Stimulated activated CD4-positive, alpha-beta T cell treated with anti-CD3 and anti-CD28 coated beads, Interleukin-15, amount 100 ng/mL, for 48 hours (primary cell): ENCODE results near the gene PRSS56.

ENCODE experiments used
- DNase-seq, 2 donors: peaks; one replicate each; pipeline ENCODE4 v3.0.0-alpha.2; 2020; ENCODE audit warnings: low read depth in 2 of 2

PRSS56 gene

DNA sequence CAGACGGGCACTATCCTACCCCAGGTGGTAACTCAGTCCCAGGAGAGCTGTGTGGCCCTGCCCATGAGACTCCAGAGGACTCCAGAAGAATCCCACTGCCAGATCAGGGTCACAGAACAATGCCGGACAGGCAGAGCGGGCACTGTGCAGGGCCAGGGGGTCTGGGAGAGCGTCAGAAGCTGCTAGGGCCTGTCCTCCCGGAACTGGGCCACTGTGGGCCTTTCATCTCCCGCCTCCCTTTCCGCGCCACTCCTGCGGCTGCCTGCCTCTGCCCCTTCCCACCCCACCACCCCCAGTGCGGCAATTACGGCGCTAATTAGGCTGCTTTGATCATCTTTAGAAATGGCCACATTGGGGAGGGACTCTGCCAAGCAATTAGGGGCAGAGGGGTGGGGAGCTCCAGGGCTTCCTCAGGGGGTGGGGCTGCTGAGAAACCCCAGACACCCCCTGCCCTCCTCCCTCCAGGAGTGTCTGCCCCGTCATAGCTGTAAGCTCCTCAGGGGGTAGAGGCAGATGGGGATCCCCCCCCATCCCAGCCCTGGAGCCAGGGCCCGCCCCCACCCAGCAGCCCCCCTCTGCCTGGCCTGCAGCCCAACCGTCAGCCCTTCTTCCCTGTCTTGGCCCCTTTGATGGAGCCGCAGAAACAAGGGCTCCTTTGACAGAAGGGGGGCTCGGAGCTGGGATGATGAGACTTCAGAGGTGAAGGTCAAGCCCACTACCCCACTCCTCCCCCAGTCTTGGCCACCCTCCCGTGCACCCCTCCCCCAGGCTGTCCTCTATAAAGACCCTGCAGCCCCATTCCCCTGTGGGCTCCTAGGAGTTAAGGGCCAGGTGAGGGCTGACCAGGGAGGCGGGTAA, at the start of gene PRSS56:
PRSS56 (plus strand) TSS at position 808 of the 858 bp plus-strand sequence. CDS start 211 bp downstream, outside the sequence.
- DNase-seq = no peak

DNA sequence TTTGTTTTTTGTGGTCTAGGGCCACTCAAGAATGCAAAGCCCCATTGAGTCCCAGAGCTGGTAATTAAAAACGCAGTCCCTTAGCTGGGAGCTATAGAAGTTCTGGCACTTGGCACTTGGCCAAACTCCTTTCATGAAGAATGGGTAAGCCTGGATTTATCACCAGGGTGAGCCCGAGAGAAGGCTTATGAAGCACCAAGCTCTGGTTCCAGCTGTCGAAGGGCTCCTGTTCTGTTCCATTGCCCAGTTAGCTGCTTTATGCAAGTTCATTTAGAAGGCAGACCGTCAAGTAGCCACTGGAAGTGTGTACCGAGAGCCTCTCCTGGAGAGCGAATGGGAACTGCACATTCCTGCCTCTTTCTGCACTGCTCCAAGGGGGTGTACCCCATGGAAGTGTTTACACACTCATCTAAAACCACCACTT, 46.7 kb upstream of the PRSS56 start:
- DNase-seq = no peak

DNA sequence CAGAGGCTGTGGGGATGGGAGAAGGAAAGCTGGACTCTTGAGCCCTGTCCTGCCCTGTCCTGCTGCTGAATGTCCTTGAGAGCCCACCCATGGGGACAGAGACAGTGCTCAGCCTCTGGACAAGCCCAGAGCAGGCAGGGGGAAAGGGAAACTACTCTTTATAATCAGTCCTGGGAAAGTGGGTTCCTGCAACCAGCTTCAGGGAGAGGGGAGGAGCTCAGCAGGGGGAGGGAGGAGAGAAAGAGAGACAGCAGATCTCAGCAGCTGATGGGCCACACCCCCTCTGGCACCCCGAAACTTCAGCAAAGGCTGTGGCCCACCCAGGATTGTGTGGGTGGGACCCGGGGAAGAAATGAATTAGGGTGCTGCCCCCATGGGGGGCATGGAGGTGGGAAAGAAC, 44.1 kb upstream of the PRSS56 start:
- no peak for DNase-seq

DNA sequence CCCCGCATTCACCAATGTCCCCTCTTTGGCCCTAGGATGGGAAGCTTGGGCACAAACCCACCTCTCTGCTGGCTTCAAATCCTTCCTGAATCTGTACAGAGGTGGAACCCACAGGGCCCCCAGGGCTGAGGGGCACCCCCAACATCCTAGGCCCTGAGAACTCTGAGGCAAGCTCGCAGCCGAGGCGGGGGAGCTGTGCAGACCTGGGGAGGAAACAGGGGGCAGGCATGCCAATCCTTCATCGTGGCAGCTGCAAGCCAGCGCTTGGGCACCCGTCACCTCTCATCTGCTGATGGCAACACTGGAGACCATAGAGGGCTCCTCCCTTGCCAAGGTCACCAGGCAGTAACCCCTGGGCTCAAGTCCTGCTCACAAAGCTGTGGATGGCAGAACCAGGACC, 43.4 kb upstream of the PRSS56 start:
- DNase-seq = no peak

DNA sequence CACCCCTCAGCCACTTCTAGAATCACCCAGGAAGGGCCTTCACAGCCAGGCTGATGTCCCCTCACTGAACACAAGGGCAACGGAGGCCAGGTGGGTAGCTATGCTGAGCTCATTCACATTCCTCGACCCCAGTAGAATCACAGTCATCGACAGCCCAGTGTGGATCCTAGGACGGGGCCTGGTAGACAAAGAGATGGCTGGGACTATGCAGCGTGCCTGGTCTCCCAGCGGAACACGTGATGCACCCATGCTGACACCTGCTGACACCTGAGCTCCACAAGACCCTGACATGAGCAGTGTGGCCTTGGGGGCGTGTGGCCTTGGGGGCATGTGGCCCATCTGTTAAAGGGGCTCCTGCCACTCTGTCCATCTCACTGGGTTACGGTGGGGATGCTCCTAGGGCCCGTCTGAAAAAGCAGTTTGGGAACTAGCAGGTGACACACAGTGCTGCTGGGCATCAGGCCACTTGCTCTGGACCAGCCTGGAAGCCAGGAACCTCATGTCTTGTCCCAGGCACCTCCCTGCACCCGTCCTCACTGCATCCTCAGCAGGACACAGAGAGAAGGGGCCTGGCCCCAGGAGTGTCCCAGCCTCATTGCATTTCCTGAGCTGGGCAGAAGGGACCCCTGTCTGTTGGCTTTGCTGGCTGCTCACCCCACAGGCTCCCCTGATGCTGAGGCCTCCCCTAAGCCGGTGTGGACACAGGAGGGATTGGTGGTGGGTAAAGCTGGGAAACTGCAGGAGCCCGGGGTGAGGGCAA, 42.3 kb upstream of the PRSS56 start:
- no peak for DNase-seq

DNA sequence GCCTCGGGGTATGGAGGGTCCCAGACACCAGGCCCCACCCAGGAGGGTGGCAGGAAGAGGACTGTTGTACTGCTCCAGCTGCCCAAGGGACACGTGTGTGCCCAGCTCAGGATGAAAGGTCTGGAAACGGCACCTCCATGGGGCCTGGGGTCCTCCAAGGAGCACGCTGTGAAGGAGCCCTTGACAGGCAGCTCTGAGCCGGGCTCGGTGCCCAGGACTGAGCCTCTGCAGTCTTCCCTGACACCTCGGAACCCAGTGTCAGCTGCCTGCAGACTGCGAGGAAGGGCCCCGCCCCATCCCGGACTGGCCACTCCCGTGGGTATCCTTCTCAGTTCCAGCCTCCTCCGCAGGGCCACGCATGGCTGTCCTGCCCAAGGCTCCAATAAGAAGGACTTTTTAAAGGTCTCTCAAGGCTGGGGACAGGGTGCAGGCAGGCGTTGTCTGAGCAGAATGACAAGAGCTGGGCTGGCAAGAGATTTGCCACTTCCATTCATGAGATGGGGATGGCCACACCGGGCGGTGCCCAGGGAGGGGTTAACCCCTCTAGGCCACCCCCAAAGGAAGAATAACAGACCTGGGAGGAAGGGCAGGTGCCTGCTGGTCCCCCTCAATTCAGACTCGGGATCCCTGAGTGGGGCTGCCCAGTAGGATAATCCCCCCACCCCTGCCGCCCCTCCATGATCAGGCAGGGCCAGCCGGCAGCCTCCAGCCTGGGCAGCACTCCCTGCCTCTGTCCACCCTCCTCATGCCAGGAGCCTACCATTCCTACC, 41.4 kb upstream of the PRSS56 start:
- DNase-seq = no peak

DNA sequence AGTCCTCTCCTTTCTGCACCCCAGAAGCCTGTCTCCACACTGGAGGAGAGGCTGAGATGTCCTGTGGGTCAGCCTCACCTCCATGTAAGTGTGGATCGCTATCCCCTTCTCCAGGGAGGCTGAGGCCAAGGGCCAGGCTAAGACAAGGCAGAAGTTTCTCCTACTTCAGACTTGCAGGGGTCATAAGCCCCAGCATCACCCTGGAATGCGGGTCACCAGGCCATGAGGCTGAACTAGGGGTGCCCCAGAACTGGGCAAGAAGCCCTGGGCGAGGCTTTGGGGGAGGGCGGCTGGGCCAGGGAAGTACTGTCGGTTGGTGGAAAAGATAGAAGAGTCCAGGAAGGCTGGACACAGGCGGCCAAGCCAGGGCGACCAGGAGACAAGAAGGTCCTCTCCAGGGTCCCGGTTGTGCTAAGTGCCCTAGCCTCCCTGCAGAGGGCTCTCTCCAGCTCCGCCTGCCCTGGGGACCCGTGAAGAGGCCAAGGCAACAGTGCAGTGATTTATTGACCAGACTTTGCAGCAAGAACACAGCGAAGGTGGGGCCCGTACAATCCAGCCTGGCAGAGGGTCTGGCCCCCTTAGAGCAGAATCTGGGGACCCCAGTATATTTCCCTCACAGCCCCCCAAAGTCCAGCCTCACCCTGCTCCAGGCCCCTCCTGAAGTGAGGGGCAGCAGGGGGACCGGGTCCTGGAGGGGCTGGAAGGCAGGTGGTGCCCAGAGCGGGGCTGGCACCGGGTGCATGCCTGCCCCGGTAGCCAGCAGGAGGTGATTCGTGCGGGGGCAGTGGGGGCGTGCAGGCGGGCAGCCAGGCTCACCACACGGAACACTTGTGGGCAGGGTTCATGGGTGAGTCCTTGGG, 40.6 kb upstream of the PRSS56 start:
- no peak for DNase-seq

DNA sequence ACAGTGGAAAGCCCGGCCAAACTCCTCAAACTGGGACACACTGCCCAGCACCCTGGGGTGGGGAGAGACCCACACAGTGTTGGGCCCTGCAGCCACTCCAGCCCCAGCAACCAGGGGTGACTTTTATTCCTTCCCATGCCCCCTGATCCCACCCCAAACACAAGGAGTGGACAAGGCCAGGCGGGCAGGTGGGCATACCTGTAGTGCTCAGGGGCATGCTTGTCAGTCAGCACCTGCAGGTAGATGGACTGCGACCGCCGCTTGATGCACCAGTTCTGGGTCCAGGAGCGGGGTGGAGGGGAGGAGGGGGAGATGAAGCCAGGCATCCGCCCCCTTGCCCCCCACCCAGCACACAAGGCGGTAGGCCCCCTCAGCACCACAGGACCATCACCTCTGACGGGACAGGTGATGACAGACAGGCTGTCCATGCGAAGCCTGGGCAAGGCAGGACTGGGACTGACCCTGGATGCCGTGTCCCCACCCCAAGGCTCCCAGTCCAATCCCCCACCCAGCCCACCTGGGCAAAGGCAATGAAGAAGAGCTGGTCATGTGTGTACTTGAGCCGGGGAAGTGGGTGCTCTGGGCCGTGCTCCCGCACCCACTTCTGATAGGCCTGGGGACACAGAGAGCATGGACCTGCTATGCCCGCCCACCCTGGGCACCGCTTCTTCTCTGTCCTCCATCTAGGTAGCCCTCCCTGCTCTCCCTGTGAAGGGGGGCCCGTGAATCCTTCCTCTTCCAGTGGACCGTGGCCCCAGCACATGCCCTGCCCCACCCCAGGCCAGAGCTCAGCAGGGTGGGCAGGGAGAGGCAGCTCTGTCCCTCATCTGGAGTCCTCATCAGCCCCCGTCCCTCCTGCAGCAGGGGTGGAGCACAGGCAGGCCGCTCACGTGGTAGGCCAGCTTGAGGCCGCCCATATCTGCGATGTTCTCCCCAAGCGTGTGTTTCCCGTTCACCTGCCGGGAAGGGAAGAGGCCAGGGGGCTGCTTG, 39.7 kb upstream of the PRSS56 start:
- DNase-seq = no peak

DNA sequence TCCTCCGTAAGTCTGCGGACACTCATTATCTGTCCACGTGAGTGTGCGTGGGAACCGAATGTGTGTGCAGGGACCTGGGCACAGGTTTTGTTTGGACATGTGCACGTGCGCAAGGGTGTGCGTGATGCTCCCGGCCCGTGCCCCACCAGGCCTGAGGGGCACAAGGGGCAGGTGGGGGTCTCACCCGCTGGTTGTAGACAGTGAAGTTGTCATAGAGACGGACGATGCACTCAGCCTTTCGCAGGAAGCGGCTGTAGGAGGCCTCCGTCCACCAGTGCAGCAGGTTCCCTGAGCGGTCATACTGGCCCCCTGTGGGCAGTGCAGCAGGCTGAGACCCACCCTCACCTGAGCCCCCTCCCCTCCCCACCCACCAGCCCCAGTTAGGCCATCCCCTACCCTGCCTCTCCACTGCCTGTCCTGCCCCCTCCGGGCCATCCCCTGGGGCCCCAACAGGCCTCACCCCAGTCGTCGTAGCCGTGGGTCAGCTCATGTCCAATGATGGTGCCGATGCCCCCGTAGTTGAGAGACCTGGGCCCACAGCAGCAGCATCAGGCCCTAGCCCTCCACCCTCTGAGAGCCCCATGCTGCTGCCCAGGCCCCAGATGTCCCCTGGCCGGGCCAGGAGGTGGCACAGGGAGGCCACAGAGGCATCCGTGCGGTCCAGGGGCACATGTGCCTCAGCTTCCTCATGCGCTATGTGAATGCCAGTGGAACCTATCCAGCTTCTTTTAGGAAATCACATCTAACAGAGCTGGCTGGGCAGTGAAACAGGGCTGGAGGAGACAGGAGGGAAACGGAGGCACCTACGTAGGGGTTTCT, 38.7 kb upstream of the PRSS56 start:
- DNase-seq = no peak

DNA sequence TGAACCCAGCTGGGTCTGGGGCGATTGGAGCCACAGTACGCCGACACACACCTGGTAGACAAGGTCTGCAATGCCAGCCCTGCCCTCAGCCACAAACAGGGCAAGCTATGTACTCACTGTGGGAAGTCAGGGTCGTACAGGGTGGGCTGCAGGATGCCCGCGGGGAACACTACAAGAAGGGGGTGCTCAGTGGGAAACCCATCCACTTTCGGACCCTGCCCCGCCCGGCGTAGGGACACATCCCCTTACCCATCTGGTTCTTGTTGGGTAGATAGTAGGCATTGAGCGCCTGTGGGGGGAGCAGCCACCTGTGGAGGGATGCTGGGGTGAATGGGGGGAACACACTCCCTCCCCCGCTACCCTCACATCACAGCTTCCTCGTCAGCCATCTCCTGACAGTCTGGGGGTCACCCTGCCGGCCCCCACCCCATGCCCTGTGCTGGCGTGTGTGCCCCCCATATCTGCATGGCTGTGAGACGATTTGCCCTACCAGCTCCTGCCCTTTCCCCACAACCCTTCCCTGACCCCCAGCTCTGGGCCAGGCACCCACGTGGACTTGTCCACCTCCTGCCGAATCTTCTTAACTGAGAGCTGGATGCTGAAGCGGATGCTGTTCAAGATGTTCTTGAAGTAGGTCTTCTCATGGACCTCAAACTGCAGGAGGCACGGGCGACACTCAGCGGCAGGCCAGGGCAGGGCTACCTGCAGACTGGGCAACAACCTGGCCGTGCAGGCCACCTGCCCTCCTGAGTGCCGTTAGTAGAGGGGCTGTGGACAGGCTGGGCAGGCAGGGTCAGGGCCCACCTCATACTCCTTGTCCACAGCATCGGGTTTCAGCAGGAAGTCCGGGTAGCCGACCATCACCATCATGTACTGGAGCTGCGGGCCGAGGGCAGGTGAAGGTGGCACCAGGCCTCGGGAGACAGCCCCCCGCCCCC, 37.6 kb upstream of the PRSS56 start:
- DNase-seq = no peak

DNA sequence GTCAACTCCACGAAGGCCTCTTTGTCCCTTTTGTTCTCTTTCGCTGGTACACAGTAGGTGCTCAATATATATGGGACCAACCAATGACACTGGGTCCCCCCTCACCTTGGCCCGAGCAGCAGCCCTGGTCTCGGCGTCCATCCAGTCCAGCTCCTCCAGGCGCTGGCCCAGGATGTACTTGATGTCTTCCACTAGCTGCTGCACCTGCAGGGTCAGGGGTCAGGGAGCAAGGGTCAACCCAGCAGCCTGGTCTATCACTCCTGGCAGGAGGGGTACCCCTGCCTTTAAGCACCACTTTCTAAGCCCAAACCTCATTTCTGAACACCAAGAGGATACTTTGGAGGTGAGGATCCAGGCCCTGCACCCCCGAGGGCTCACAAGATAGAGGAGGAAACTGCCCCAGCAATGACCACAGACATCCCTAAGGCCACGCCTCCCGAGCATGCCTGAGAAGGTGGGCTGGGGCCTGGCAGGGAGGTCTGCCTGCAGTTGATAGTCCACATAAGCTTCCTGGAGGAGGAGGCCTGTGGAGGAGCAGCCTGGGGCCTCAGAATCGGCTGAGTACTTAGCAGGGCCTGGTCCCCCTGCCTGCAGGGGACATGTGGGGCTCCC, 36.8 kb upstream of the PRSS56 start:
- no peak for DNase-seq

DNA sequence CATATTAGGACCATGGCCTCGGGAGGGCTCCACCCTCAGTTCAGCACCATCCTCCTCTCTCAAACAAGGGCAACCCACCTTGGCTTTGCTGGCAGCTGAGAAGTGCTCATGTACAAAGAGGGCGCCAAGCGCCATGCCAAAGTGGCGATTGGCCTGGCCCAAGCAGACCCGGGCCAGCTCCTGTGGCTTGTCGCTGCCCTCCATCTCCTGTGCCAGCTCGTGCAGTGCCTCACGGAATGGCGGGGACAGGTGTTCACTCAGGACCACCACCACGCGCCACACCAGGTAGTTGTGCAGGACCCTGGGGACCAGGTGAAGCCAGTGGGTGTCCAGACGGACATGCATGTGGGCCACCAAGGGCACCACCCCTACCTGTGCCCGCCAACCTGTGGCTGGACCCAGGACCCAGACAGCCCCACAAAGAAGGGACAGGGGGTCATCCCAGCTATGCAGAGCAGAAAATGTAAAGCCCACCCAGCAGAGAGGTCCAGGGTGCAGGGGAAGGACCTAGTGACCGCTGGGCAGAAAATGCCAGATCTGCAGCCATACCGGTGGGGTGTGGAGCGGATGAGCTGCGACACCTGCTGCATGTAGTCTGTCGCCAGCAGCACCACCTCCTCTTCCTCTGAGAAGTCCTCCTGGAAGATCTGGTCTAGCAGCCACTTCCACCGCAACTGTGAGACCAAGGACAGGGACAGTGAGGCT, 36.1 kb upstream of the PRSS56 start:
- DNase-seq = no peak

DNA sequence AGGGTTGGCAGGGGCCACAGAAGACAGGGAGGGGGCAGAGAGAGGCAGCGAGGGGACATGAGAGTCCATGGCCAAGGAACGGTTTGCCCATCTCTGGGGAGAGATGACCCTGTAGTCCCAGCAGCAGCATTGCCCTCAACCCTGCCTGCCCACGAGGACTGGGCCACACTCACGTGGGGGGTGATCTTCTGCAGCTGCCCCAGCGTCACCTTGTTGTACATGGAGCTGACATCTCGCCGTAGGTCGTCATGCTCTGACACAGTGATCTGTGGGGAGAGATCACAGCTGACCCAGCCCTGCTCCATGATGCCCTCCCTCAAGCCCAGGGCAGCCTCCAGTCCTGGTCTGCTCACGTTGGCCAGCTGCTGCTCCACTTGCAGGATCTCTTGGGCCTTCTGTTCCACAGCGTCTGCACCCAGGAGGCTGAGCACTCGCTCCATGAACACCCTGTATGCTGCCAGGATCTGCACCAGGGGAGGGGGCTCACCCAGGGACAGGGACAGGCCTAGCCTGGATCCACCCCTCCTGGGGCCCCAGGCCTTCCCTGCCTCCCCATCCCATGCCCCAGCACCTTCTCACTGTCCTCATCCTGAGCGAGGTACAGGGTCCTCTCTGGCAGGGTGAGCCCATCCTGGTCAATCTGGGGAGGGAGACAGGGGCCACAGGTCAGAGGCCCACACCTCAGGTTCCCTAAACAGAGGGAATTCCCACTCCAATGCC, 35.4 kb upstream of the PRSS56 start:
- no peak for DNase-seq

DNA sequence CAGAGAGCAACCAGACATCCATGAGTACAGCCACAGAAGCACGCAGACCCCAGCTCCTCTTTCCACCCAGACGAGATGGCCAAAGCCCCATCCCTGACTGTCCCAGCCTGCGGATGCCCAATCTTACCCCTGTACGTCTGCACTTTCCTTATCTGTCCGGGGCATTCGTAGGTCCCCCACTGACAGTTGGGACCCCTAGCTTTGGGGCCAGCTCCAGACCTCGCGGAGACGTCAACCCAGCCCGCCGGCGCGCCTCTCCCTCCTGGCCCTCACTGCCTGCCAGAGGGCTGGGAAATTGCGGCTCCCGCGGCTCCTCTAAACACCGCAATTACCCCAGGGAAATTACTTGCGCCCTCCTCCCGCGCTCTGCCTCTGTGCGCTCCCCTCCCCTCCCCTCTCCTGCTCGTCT, 34.8 kb upstream of the PRSS56 start:
- DNase-seq = no peak

DNA sequence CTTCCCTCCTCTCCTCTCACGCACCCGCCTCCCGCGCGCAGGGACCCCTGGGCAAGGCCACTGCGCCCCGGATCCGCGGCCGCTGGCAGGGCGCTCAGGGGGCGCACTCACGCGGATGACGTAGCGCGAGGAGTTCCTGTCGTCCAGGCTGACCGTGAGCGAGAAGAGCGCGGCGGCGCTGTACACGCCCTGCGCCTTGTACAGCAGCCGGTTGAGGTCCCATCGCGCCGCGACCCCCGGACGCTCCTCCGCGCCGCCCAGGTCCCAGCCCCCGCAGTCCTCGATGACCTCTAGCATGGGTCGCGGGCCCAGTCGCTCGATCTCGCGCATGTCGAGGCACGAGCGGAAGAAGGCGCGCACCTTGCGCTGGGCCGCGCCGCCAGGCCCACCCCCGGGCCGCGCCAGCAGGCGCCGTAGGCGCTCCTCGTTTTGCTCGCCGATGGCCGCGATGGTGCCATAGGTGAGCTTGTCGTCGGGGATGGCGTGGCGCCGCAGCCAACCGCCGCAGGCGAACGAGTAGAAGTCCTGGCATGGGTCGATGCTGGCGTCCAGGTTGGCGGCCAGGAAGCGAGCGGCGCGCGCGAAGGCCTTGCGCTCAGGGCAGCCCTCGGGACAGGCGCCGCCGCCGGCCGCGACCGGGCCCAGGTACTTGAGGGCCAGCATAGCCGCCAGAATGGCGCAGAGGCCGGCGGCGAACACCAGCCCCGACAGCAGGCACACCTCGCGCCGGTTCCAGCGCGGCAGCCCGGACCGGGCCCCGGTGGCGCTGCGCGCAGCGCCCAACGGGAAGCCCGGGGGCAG, 34.2 kb upstream of the PRSS56 start:
- DNase-seq = no peak
